ENCODE results near the gene SP9. TPM values are rescaled to one million over a fixed set of nuclear protein-coding genes. Genes with fewer than 3 reads are reported as not detected.

The SP9 gene
- total and polyA plus RNA-seq, 9 of the 15 experiments (the other 6 are each of a cell fraction or from before 2014, with no cell fraction given) = 0.04 to 0.23 (median 0.11) TPM; not detected in 3

- DNase-seq (ENCODE audit: extremely low read depth in 1 of 4, low spot score in 3 of 4) (no peak), ATAC-seq (no peak), FAIRE-seq (no peak)
- Histone ChIP-seq H3K36me3 (ENCODE audit: control insufficient read depth, insufficient read depth, low read length) (no peaks in the 10 kb centered on the region), H3K9me3 (replicated peaks; ENCODE audit: control insufficient read depth, insufficient read depth, low read depth, low read length) (no peaks in the 10 kb centered on the region), H3K4me2 (ENCODE audit: insufficient read depth, low read length) (no peak overlapping the region), H3K9me1 (ENCODE audit: control insufficient read depth, insufficient read depth, low read length) (no peaks in the 10 kb centered on the region), H3K9ac (ENCODE audit: insufficient read depth in 1 of 2, low read depth in 2 of 2, low read length in 2 of 2) (no peak overlapping the region), H2AFZ (ENCODE audit: low read depth, low read length) (no peak overlapping the region; the same call in 1 of the 2 replicates), H3K79me2 (ENCODE audit: control insufficient read depth, insufficient read depth, low read length) (no peaks in the 10 kb centered on the region), H3K4me1 (replicated peaks in 1 of 2; ENCODE audit: control insufficient read depth in 2 of 2, insufficient read depth in 2 of 2, low read length in 2 of 2) (peaks cover 3 to 31% of the 10 kb centered on the region in 2 experiments; a peak in 2 of 5 replicates), H3K4me3 (no peak overlapping the region), H4K20me1 (replicated peaks; ENCODE audit: control insufficient read depth, insufficient read depth, low read length) (no peaks in the 10 kb centered on the region), H3K27ac (ENCODE audit: extremely low read depth, low read depth, low read length) (no peak overlapping the region), H3K27me3 (ENCODE audit: control insufficient read depth in 2 of 2, insufficient read depth in 2 of 2, low read length in 2 of 2) (peaks cover 0 to 4% of the 10 kb centered on the region in 2 experiments; a peak in 1 of 5 replicates)
- WGBS (ENCODE audit: insufficient coverage, low coverage, missing lambda C conversion rate) = 55% methylated on average over 43 of the region's 57 CpGs
- ChIA-PET POLR2A (interaction anchor here (0.5 to 1.0 kb wide), 4 partner anchors 22 to 357 kb away, joined by 3 read pairs; partner anchors contain the start of gene SCRN3), CTCF (ENCODE audit: low intra/inter-chr PET ratio) (no interaction called here)
- no TSS peak for BruUV-seq (replicated peaks)
- in situ Hi-C loops (cut with MboI) (loop anchor here (10.0 kb wide), 2 partner anchors 299 to 769 kb away; no protein-coding TSS in a partner anchor), intact Hi-C loops (cut with micrococcal nuclease) (loop anchor here (5.0 to 10.0 kb wide), 4 partner anchors 207 to 1319 kb away; no protein-coding TSS in a partner anchor)
- TF ChIP-seq SRSF7 (optimal IDR thresholded peaks at IDR 0.05; ENCODE audit: low read depth, low read length) (no peak), ZNF449 (CRISPR knock-in tag; IDR thresholded peaks at IDR 0.05) (no peak), ETV6 (IDR thresholded peaks at IDR 0.05; ENCODE audit: borderline replicate concordance in 1 of 2, low read depth in 2 of 2, low read length in 1 of 2) (no peak), ETV6 (CRISPR knock-in tag; IDR thresholded peaks at IDR 0.05; ENCODE audit: borderline replicate concordance) (no peak), ZNF407 (IDR thresholded peaks at IDR 0.05; ENCODE audit: low read depth) (no peak)
Measured at GRCh38 chr2:174343623-174344455, 9.1 kb downstream of the SP9 start.
